NCI-H748 (cell line): ENCODE measurements around the gene ADGRL4.
"Not testable (repeated sequence)": the region's sequence is repeated elsewhere in the genome, so short reads cannot be mapped to it uniquely, and the experiment has no call there.

Experiments
- DNase-seq: peaks from one replicate; lab custom pipeline; 2025; ENCODE audit not compliant: unreplicated experiment; lab: John Stamatoyannopoulos, UW

Gene ADGRL4

GRCh38 chr1:78919150-78919549, 87.4 kb downstream of the ADGRL4 start:
- DNase-seq: no peak

GRCh38 chr1:78918157-78918556, 88.4 kb downstream of the ADGRL4 start:
- no peak for DNase-seq

DNA sequence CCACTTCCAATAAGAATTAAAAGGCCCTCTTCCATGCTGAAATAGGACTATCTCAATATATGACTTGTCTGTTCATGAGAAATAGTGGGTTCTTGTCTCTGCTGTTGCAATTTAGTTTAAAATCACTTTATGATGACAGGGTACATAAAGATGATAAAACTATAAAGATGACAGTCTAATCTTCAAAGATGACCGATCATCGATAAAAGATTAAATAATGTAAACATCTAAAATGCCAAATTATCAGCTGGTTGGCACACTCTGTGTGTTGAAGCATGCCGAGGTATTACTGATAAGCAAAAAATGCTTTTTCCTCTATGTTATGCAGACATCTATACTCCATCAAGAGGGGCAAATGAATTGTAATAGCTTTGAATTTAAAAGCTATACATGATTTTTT, 89.5 kb downstream of the ADGRL4 start:
- no peak for DNase-seq

DNA sequence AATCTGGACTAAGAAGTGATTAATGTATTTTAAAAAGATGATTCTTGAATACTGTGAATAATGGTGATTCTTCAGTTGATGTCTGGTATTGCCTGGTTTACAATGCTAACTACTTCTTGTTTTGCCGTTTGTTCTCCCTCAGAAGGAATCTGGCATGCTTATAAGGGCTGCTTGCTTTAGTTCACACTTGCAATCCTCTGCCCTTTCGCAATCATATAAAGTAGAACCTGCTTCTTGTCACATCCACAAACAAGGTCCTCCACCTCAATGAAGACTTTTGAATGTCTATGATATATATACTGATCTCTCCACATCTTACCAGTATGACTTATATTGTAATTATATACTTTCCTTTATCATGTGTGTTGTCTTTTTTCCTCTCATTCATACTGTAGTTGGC, 92.6 kb downstream of the ADGRL4 start:
- DNase-seq: no peak

DNA sequence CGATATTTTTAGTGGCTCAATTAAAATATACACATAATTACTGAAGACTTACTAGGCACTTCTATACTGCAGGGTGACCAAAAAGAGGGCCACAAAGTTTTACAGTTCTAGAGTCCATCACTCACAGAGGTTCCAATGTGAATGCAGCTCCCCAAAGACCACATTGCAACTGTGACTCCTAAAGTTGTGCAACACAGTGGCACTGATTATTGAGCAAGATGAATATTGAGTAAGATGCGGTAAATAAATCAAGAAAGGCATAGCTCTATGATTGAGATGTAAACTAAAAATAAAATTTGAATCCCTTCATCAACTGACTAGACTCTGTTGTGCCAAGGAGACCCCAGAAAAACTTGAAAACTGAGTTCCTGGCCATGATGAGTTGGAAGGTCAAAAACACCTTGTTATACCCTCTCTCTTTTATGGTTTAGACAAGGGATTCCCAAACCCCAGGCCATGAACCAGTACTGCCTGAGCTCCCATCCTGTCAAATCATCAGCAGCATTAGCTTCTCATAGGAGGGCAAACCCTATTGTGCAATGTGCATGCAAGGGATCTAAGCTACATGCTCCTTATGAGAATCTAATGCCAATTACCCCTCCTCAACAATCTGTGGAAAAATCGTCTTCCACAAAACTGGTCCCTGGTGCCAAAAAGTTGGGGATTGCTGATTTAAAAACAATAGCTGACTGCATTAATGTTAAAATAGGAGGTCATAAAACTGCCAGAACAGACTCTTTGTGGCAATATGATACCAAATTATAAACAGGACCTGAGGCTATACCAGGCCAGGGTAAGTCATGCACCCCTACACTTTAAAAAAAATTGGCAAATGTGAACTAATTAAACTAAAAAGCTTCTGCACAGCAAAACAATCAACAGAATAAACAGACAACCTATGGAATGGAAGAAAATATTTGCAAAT, 94.3 kb downstream of the ADGRL4 start:
- no peak for DNase-seq

GRCh38 chr1:78902641-78903040, 103.9 kb downstream of the ADGRL4 start:
- DNase-seq: no peak

DNA sequence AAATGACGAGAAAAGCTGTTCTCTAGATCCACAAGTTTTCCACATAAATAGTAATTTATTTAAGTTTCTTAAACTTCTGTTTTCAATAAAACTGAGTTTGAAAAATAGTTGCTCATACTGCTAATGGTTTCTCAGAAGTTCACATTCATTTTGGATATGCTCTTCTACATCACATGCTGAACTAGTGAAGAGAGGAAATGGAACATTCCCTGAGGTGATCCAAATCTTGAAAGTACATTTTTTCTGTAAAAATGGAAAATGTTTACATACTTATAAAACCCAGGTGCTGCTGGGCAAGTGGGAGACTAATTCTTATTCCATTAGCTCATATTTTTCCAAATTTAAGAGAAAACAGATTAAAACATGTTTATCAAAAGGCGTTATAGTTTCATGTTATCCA, 111.7 kb downstream of the ADGRL4 start:
- DNase-seq: no peak

- no peak for DNase-seq
Observed at GRCh38 chr1:78892260-78892840, 114.2 kb downstream of the ADGRL4 start.

DNA sequence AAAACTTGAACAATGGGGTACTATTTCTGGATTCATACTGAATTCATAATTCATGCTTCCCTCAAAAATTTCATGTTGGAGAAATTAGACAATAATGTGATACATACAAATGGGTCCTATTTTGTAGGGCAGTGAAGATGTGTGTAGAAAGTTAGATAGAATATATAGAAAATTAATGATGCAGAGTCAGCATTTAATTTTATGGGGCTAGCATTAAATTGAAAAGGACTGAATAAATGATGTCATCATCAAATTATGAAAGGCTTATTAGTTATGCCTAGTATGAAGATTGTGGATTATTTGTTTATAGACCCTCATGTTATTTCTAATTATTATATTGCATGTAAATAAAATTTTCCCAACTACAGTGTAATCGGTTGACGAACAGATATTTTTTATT, 119.1 kb downstream of the ADGRL4 start:
- no peak for DNase-seq

DNA sequence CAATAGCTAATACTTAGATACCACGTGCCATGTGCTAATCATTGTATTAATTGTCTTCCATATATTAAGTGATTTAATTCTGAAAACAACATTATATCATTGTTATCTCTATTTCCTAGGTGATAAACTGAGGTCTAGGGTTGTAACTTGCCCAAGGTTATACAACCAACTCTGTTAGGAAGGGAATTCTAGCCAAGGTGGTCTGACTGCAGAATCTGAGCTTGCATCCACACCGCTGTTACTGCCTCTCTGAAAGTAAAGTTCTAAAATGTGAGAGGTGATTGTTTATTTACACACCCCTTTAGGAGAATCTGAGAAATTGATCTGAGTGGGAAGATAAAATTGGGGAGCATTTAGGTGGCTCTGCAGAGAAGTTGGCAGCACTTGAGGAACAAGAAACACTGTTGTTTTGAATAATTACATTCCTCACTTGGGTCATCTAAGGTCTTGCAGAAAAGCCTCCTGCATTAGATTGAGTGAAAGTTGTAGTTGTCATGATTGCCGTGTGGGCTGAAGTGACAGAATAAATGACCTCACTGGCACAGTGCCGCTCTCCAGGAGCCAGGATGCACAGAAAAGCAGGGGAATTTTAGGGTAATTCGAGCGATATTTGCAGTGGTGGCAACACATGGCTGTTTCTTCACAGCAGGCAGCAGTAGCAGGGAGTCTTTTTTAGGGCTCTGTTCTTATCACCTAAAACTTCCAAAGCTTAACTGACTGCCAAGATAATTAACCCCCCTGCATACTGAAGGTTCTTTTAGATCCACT, 121.7 kb downstream of the ADGRL4 start:
- DNase-seq: no peak

GRCh38 chr1:78880223-78880622, 126.3 kb downstream of the ADGRL4 start:
- DNase-seq: no peak

GRCh38 chr1:78875986-78876385, 130.5 kb downstream of the ADGRL4 start:
- not testable (repeated sequence) for DNase-seq

DNA sequence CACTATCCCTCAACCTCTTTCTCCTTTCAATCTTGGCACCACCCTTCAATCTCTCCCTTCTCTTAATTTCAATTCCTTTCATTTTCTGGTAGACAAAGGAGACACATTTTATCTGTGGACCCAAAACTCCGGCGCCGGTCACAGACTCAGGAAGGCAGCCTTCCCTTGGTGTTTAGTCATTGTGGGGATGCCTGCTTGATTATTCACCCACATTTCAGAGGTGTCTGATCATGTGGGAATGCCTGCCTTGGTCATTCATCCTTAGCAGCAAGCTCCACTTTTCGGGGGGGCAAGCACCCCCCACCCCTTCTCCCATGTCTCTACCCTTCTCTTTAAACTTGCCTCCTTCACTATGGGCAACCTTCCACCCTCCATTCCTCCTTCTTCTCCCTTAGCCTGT, 133.7 kb downstream of the ADGRL4 start:
- not testable (repeated sequence) for DNase-seq

DNA sequence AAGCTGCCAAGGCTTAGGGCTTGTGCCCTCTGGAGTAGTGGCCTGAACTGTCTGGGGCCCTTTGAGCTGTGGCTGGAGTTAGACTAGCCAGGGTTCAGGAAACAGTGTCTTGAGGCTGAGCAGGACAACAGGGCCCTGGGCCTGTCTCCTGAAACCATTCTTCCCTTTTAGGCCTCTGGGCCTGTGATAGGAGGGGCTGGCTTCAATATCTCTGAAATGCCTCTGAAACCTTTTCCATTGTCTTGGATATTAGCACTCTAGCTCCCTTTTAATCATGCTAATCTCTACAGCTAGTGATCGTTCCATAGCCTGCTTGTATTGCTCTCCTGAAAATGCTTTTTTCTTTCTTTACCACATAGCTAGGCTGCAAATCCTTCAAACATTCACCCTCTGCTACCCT, 135.3 kb downstream of the ADGRL4 start:
- no peak for DNase-seq

- no peak for DNase-seq
Observed at GRCh38 chr1:78869136-78869535, 137.4 kb downstream of the ADGRL4 start.

GRCh38 chr1:78864175-78864574, 142.4 kb downstream of the ADGRL4 start:
- no peak for DNase-seq

GRCh38 chr1:78856096-78856495, 150.4 kb downstream of the ADGRL4 start:
- DNase-seq: no peak

DNA sequence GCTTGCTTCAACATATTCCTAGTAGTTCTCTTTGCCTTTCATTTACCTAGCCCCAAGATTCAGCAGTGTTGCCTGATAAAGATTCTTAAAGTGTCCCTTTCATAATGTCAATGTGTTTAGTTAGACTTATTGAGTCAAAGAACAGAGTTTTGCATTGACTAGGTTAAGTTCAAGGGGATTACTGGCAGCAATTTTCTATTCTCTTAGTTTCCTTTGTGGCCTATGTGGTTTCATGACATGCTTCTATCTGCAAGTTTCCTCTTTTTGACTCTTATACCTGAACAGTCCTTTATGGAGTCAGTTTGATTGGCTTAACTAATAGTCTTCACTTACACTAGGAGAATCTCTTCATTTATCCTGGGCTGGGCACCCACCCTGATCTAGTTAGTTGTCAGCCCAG, 151.3 kb downstream of the ADGRL4 start:
- no peak for DNase-seq

DNA sequence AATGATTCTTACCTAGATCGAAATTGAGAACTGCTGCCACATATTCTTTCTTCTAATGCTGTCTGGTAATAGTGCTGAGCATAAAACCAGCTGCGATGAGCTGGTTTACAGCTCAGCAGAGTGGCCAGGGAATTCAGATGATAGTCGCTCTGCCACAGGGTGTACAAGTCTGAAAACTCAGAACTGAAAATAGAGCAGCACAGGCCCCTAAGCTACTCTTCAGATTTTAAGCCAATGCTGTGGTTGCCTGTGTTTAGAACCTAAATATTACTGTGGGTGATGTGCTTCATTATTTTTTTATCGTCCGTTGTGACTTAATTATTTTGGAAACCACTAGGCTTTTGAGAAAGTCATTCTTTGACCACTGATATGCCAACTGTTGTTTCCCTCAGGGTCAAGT, 152.0 kb downstream of the ADGRL4 start:
- DNase-seq: no peak

DNA sequence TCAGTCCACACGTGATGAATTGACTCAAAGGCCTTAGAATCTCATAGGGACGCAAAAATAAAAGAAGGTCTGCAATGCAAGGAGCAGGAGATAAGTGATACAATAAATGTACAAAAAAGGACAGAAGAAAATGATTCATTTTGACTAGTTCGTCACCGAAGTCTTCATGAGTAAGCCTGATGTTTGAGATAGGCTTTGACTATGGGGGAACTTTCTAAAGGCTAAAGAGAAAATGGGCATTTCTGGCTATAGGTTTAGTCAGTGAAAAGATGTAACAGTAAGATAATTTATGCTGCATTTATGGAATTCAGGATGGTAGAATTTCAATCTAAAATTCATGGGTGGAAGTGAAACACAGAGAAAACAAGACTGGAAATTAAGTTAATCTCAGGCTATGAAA, 163.0 kb downstream of the ADGRL4 start:
- no peak for DNase-seq

GRCh38 chr1:78843111-78843510, 163.4 kb downstream of the ADGRL4 start:
- DNase-seq: no peak
